IMR-90 (cell line): ENCODE measurements around the gene HAP1. TPM values are rescaled to one million over a fixed set of nuclear protein-coding genes. Genes with fewer than 3 reads are reported as not detected.

ENCODE experiments used
- ATAC-seq: fragments of 200-7000 bp; cut with Tn5 transposase; 2 replicates; pipeline ENCODE4 v1.9.1; 2020; ENCODE audit warnings: low read depth, mild to moderate bottlenecking, moderate library complexity
- BruUV-seq: library from RNA; stranded (reverse); fragments of 400-500 nt; replicated peaks from 2 replicates; lab custom pipeline; 2021; lab: Mats Ljungman, UMichigan
- CTCF ChIA-PET: fragments of 300-600 bp; formaldehyde crosslinking; extraction: SDS; loops from one replicate; lab custom pipeline; 2021; ENCODE audit warnings: antibody characterized with exemption; lab: Yijun Ruan, JAX
- POLR2A ChIA-PET: fragments of 300-600 bp; sonication (Branson Sonifier 250); formaldehyde crosslinking; loops from one replicate; lab custom pipeline; 2022; ENCODE audit warnings: antibody characterized with exemption; ENCODE audit not compliant: unreplicated experiment; lab: Charles Lee
- DNase-seq: peaks from one replicate; pipeline ENCODE4 v3.0.0; 2013
- H2AFZ ChIP-seq: replicated peaks from 2 replicates; pipeline ENCODE3; 2013; ENCODE audit warnings: low read length, mild to moderate bottlenecking; ENCODE audit not compliant: poor library complexity
- H2AK5ac ChIP-seq: 2 replicates; pipeline ENCODE4 v1.6.1; 2013; ENCODE audit warnings: low read depth, low read length, inconsistent platforms
- H2AK9ac ChIP-seq: replicated peaks from 2 replicates; pipeline ENCODE3; 2013; ENCODE audit warnings: mild to moderate bottlenecking, low read depth, low read length, moderate library complexity; ENCODE audit not compliant: poor library complexity
- H2BK120ac ChIP-seq: 2 replicates; pipeline ENCODE4 v1.6.1; 2013; ENCODE audit warnings: low read depth, low read length, inconsistent platforms
- H2BK15ac ChIP-seq: 3 replicates; pipeline ENCODE4 v1.6.1; 2013; ENCODE audit warnings: low read depth, low read length, inconsistent platforms
- H2BK20ac ChIP-seq: 2 replicates; pipeline ENCODE4 v1.6.1; 2013; ENCODE audit warnings: low read depth, mild to moderate bottlenecking, inconsistent platforms, low read length, moderate library complexity
- H2BK5ac ChIP-seq: 2 replicates; pipeline ENCODE4 v1.6.1; 2013; ENCODE audit warnings: mild to moderate bottlenecking, low read depth, low read length, inconsistent platforms; ENCODE audit not compliant: poor library complexity, severe bottlenecking
- H3K14ac ChIP-seq: replicated peaks from 2 replicates; pipeline ENCODE4 v1.6.1; 2013; ENCODE audit warnings: low read depth, low read length, inconsistent platforms
- H3K18ac ChIP-seq: 2 replicates; pipeline ENCODE4 v1.6.1; 2013; ENCODE audit warnings: low read depth, low read length, control low read depth
- H3K23ac ChIP-seq: 2 replicates; pipeline ENCODE4 v1.6.1; 2013; ENCODE audit warnings: low read depth, low read length, inconsistent platforms
- H3K27ac ChIP-seq: 2 replicates; pipeline ENCODE4 v1.5.1; 2013; ENCODE audit warnings: mild to moderate bottlenecking, control low read depth, low read length; ENCODE audit not compliant: insufficient read depth
- H3K27me3 ChIP-seq: 2 replicates; pipeline ENCODE4 v1.6.1; 2013; ENCODE audit warnings: low read length; ENCODE audit not compliant: control insufficient read depth, insufficient read depth
- H3K36me3 ChIP-seq: 2 replicates; pipeline ENCODE4 v1.6.1; 2013; ENCODE audit warnings: low read length, mixed read lengths; ENCODE audit not compliant: control insufficient read depth, insufficient read depth
- H3K4ac ChIP-seq: 2 replicates; pipeline ENCODE4 v1.6.1; 2013; ENCODE audit warnings: low read depth, low read length, inconsistent platforms
- H3K4me1 ChIP-seq: 2 replicates; pipeline ENCODE4 v1.6.1; 2013; ENCODE audit warnings: low read length, mixed read lengths; ENCODE audit not compliant: control insufficient read depth, insufficient read depth
- H3K4me2 ChIP-seq: 2 replicates; pipeline ENCODE4 v1.6.1; 2013; ENCODE audit warnings: low read depth, mild to moderate bottlenecking, control low read depth, low read length, moderate library complexity
- H3K4me3 ChIP-seq: 2 replicates; pipeline ENCODE4 v1.5.1; 2013; ENCODE audit warnings: low read depth, mild to moderate bottlenecking, control low read depth, low read length, moderate library complexity; ENCODE audit not compliant: insufficient read depth
- H3K56ac ChIP-seq: 2 replicates; pipeline ENCODE4 v1.6.1; 2013; ENCODE audit warnings: low read length, inconsistent platforms; ENCODE audit not compliant: insufficient read depth; ENCODE audit errors: extremely low read depth
- H3K79me1 ChIP-seq, 2 experiments: 2 replicates each; pipeline ENCODE4 v1.6.1; 2013; ENCODE audit warnings: low read length in 2 of 2, inconsistent platforms in 1 of 2, low read depth in 1 of 2
- H3K9ac ChIP-seq: 2 replicates; pipeline ENCODE4 v1.6.1; 2013; ENCODE audit warnings: low read depth, low read length, control low read depth
- H3K9me1 ChIP-seq: 2 replicates; pipeline ENCODE4 v1.6.1; 2013; ENCODE audit warnings: low read length, inconsistent platforms; ENCODE audit not compliant: insufficient read depth
- H3K9me3 ChIP-seq: 2 replicates; pipeline ENCODE4 v1.6.1; 2013; ENCODE audit warnings: low read length; ENCODE audit not compliant: control insufficient read depth, insufficient read depth
- H4K20me1 ChIP-seq: 2 replicates; pipeline ENCODE4 v1.6.1; 2013; ENCODE audit warnings: low read length, inconsistent platforms; ENCODE audit not compliant: insufficient read depth
- H4K5ac ChIP-seq: 2 replicates; pipeline ENCODE4 v1.6.1; 2013; ENCODE audit warnings: mild to moderate bottlenecking, low read depth, low read length, control low read depth
- H4K8ac ChIP-seq, 2 experiments: 2 replicates each; pipeline ENCODE4 v1.6.1; 2013; ENCODE audit warnings: low read depth in 2 of 2, low read length in 2 of 2, control low read depth in 1 of 2, inconsistent platforms in 1 of 2
- H4K91ac ChIP-seq: 2 replicates; pipeline ENCODE4 v1.6.1; 2013; ENCODE audit warnings: low read depth, low read length, inconsistent platforms; ENCODE audit not compliant: insufficient read depth
- BHLHE40 ChIP-seq: fragments of 150-350 bp; IDR thresholded peaks from 2 replicates; pipeline ENCODE4 v1.6.1; 2016; ENCODE audit warnings: mild to moderate bottlenecking, low read depth, low read length
- CEBPB ChIP-seq: IDR thresholded peaks from 2 replicates; pipeline ENCODE4 v1.6.1; 2012; ENCODE audit warnings: low read depth, low read length, improper control_type of control experiment
- FOS ChIP-seq: fragments of 150-350 bp; IDR thresholded peaks from 2 replicates; pipeline ENCODE4 v1.6.1; 2016; ENCODE audit warnings: low read depth, low read length
- MAFK ChIP-seq: IDR thresholded peaks from 2 replicates; pipeline ENCODE4 v1.6.1; 2012; ENCODE audit warnings: low read depth, low read length, improper control_type of control experiment
- MXI1 ChIP-seq: IDR thresholded peaks from 2 replicates; pipeline ENCODE4 v1.6.1; 2012; ENCODE audit warnings: low read depth, mild to moderate bottlenecking, low read length, moderate library complexity, borderline replicate concordance
- NFE2L2 ChIP-seq: fragments of 150-350 bp; IDR thresholded peaks from 2 replicates; pipeline ENCODE4 v1.6.1; 2016; ENCODE audit warnings: low read depth, mild to moderate bottlenecking, low read length
- RCOR1 ChIP-seq: IDR thresholded peaks from 2 replicates; pipeline ENCODE4 v1.6.1; 2012; ENCODE audit warnings: mild to moderate bottlenecking, low read length, improper control_type of control experiment; ENCODE audit not compliant: insufficient replicate concordance
- WGBS, 2 experiments: methylation state at CpG; one replicate each; pipeline versions ENCODE4 v1.1.5 to v1.1.7; 2013; ENCODE audit warnings: missing lambda C conversion rate in 2 of 2; ENCODE audit not compliant: insufficient read length in 1 of 2; ENCODE audit errors: extremely low coverage in 2 of 2; 5-methylcytosine and 5-hydroxymethylcytosine counted together
- dilution Hi-C: fragments of 300-500 bp; cut with HindIII; formaldehyde crosslinking; loops from one replicate; pipeline ENCODE4 v1.14.3; 2018; ENCODE audit warnings: low sequenced_read_pairs; ENCODE audit not compliant: unreplicated experiment
- in situ Hi-C: fragments of 300-500 bp; cut with MboI; formaldehyde crosslinking; loops from 3 replicates; pipeline ENCODE4 v1.14.3; 2019; ENCODE audit warnings: low sequenced_read_pairs, inconsistent platforms, mixed read lengths
- intact Hi-C: fragments of 100-400 bp; cut with micrococcal nuclease; formaldehyde crosslinking; loops from 2 replicates; pipeline ENCODE4 v1.10.0; 2022
- polyA plus RNA-seq, 3 experiments: library from polyadenylated mRNA; depleted of rRNA; stranded (reverse); fragments of >200 nt; gene quantifications; 2 replicates each; pipeline ENCODE4 v1.2.3, GENCODE V29; 2012; ENCODE audit warnings: low replicate concordance in 1 of 3
- total RNA-seq: library from RNA; depleted of rRNA; stranded (reverse); fragments of >200 nt; gene quantifications from 2 replicates; pipeline ENCODE4 v1.2.3, GENCODE V29; 2012
- TF ChIP-seq, protein P1 (sequence below): fragments of 150-350 bp; IDR thresholded peaks from 2 replicates; pipeline ENCODE4 v1.6.1; 2017; ENCODE audit warnings: mild to moderate bottlenecking, antibody characterized with exemption, low read length, low read depth

HAP1 gene
- total and polyA plus RNA-seq, 2 of the 4 experiments (the other 2 are of a cell fraction), result under 0.01 to 0.09 TPM

DNA sequence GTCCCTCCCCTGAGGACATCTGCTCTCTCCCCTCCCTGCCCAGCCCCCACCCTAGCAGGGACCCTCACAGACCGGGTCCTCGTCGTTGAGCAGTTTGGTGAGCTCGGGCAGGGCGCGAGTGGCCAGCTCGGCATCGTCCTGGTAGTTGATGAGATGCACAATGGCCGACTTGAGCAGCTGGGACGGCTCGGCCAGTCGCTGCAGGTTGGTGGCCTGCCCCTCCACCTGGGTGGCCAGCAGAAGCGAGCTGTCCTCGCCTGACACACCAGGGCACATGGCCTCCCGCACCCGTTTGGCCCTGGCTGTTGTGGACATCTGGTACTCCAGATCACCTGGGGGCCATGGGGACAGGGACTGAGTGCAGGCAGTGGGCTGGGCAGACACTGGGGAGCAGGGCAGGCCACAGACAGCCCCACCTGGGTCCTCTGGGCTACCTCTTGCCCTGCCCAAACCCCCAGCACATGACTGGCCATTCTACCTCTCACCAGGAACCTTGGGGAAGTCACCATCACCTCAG lies 35.0 kb upstream of the HAP1 start:
- no peaks in the 10 kb centered on the region for H3K9me3 ChIP-seq
- no peak overlapping the region for H3K56ac ChIP-seq
- peaks cover 9% of the 10 kb centered on the region; the same call in 1 of the 2 replicates for H4K20me1 ChIP-seq
- H2BK120ac ChIP-seq, result no peak overlapping the region
- no peak overlapping the region for H4K91ac ChIP-seq
- no peak for DNase-seq
- no peak overlapping the region for H3K4me2 ChIP-seq
- ChIA-PET CTCF (no interaction called here), POLR2A (no interaction called here)
- peaks cover 8 to 21% of the 10 kb centered on the region in 2 experiments; a peak in 3 of 4 replicates for H3K79me1 ChIP-seq
- ATAC-seq, result no peak
- H3K23ac ChIP-seq, result no peak overlapping the region
- no TSS peak for BruUV-seq
- H3K27ac ChIP-seq, result no peak overlapping the region
- H3K9ac ChIP-seq, result no peak overlapping the region
- no peak overlapping the region for H2BK15ac ChIP-seq
- no peak overlapping the region for H3K4me3 ChIP-seq
- intact Hi-C loops, result no loop called here
- WGBS, 2 experiments, result 83% methylated on average over 13 of the region's 16 CpGs; no CpG with 5 or more reads in 1 of the 2 experiments
- H4K8ac ChIP-seq, result no peak overlapping the region
- no peak overlapping the region for H2AFZ ChIP-seq
- H3K9me1 ChIP-seq, result peaks cover 14% of the 10 kb centered on the region
- H2BK20ac ChIP-seq, result no peak overlapping the region
- no peak overlapping the region for H3K4ac ChIP-seq
- H4K5ac ChIP-seq, result no peak overlapping the region
- H2BK5ac ChIP-seq, result no peak overlapping the region
- no peak overlapping the region for H2AK5ac ChIP-seq
- H3K14ac ChIP-seq, result no peak overlapping the region
- H3K27me3 ChIP-seq, result no peaks in the 10 kb centered on the region
- peaks cover 10% of the 10 kb centered on the region for H3K4me1 ChIP-seq
- no peak overlapping the region for H2AK9ac ChIP-seq
- no peak for TF ChIP-seq RCOR1
- TF ChIP-seq MAFK, result no peak
- TF ChIP-seq CEBPB, result no peak
- TF ChIP-seq, protein P1, sequence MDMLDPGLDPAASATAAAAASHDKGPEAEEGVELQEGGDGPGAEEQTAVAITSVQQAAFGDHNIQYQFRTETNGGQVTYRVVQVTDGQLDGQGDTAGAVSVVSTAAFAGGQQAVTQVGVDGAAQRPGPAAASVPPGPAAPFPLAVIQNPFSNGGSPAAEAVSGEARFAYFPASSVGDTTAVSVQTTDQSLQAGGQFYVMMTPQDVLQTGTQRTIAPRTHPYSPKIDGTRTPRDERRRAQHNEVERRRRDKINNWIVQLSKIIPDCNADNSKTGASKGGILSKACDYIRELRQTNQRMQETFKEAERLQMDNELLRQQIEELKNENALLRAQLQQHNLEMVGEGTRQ, result no peak
- TF ChIP-seq NFE2L2, result no peak
- TF ChIP-seq MXI1, result no peak
- TF ChIP-seq FOS, result no peak
- TF ChIP-seq BHLHE40, result no peak
- in situ Hi-C loops, result no loop called here
- no peak overlapping the region for H3K18ac ChIP-seq
- dilution Hi-C loops, result no loop called here
- peaks cover 63% of the 10 kb centered on the region for H3K36me3 ChIP-seq
